Caco-2 (cell line): Measurements from ENCODE around the gene RHOU. TPM values are rescaled to one million over a fixed set of nuclear protein-coding genes. Genes with fewer than 3 reads are reported as not detected.
"Not testable (repeated sequence)": the region's sequence is repeated elsewhere in the genome, so short reads cannot be mapped to it uniquely, and the experiment has no call there.

Source experiments
- BruUV-seq: library from RNA; stranded (reverse); fragments of 400-500 nt; replicated peaks from 2 replicates; lab custom pipeline; 2021; lab: Mats Ljungman, UMichigan
- CTCF ChIA-PET: fragments of 300-600 bp; sonication (Branson Sonifier 250); formaldehyde crosslinking; loops from one replicate; lab custom pipeline; 2022; ENCODE audit warnings: antibody characterized with exemption; lab: Charles Lee
- POLR2A ChIA-PET: fragments of 300-600 bp; sonication (Branson Sonifier 250); formaldehyde crosslinking; loops from one replicate; lab custom pipeline; 2022; ENCODE audit warnings: antibody characterized with exemption; lab: Charles Lee
- DNase-seq, 2 experiments: peaks; one replicate each; pipeline versions ENCODE4 v3.0.0 to v3.0.0-alpha.2; 2020 to 2022
- H3K27me3 ChIP-seq: replicated peaks from 2 replicates; pipeline ENCODE4 v1.6.0; 2011; ENCODE audit warnings: low read length; ENCODE audit not compliant: control insufficient read depth, insufficient read depth
- H3K36me3 ChIP-seq: 2 replicates; pipeline ENCODE4 v1.5.1; 2011; ENCODE audit warnings: low read length; ENCODE audit not compliant: control insufficient read depth, insufficient read depth
- H3K4me1 ChIP-seq: fragments of 250-450 bp; sonication (Bioruptor Pico); 2 replicates; pipeline ENCODE4 v1.5.1; 2020; ENCODE audit warnings: mild to moderate bottlenecking
- H3K4me3 ChIP-seq: 2 replicates; pipeline ENCODE4 v1.5.1; 2011; ENCODE audit warnings: low read depth, mild to moderate bottlenecking, control low read depth, low read length
- H3K9me3 ChIP-seq: fragments of 250-450 bp; sonication (Bioruptor Pico); 2 replicates; pipeline ENCODE4 v1.5.1; 2020; ENCODE audit warnings: mild to moderate bottlenecking, moderate library complexity
- H3K27ac Mint-ChIP-seq: one replicate; pipeline ENCODE4 v1.8.0; 2022; ENCODE audit warnings: mixed read lengths; ENCODE audit not compliant: unreplicated experiment
- H3K27me3 Mint-ChIP-seq: one replicate; pipeline ENCODE4 v1.8.0; 2022; ENCODE audit warnings: mixed read lengths; ENCODE audit not compliant: insufficient read depth, unreplicated experiment
- H3K36me3 Mint-ChIP-seq: one replicate; pipeline ENCODE4 v1.8.0; 2022; ENCODE audit warnings: mild to moderate bottlenecking, mixed read lengths; ENCODE audit not compliant: insufficient read depth, unreplicated experiment
- H3K4me1 Mint-ChIP-seq: one replicate; pipeline ENCODE4 v1.8.0; 2022; ENCODE audit warnings: low read depth, mixed read lengths; ENCODE audit not compliant: unreplicated experiment
- H3K4me3 Mint-ChIP-seq: one replicate; pipeline ENCODE4 v1.8.0; 2022; ENCODE audit warnings: mild to moderate bottlenecking, moderate library complexity, mixed read lengths; ENCODE audit not compliant: unreplicated experiment
- H3K9me3 Mint-ChIP-seq: one replicate; pipeline ENCODE4 v1.8.0; 2022; ENCODE audit warnings: mixed read lengths; ENCODE audit not compliant: unreplicated experiment
- intact Hi-C: fragments of 100-400 bp; cut with micrococcal nuclease; formaldehyde crosslinking; loops from one replicate; pipeline ENCODE4 v1.10.0; 2022; ENCODE audit not compliant: unreplicated experiment
- total RNA-seq: library from RNA; stranded (reverse); gene quantifications from 2 replicates; pipeline ENCODE4 v1.2.3, GENCODE V29; 2022
- TF ChIP-seq, protein P1 (sequence below), 2 experiments: fragments of 200-600 bp in 1 of 2; IDR thresholded peaks; 1 replicate in 1 of 2; 2 replicates in 1 of 2; pipeline versions ENCODE4 v1.5.1 to v1.8.0; 2011 to 2022; ENCODE audit warnings: antibody characterized with exemption in 1 of 2, control low read depth in 1 of 2, inconsistent platforms in 1 of 2, low read depth in 1 of 2, low read length in 1 of 2, mild to moderate bottlenecking in 1 of 2, moderate library complexity in 1 of 2; ENCODE audit not compliant: insufficient read depth in 1 of 2, severe bottlenecking in 1 of 2, unreplicated experiment in 1 of 2

The RHOU gene
- total RNA-seq, 1 experiment from 2014 or later, result 17.4 TPM

DNA sequence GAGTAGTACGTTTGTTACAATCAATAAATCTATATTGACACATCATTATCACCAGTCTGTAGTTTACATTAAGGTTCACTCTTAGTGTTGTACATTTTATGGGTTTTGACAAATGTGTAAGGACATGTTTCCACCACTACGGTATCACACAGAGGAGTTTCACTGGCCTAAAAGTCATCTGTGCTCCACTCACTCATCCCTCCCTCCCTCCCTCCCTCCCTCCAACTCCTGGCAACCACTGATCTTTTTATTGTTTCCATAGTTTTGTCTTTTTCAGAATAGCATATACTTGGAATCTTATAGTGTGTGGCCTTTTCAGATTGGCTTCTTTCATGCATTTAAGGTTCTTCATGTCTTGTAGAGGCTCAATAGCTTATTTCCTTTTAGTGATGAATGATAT lies 44.1 kb upstream of the RHOU start:
- no peaks in the 10 kb centered on the region for H3K36me3 Mint-ChIP-seq
- H3K4me1 Mint-ChIP-seq, result no peaks in the 10 kb centered on the region
- H3K9me3 Mint-ChIP-seq, result no peaks in the 10 kb centered on the region
- no peak overlapping the region for H3K27ac Mint-ChIP-seq
- no peak for DNase-seq
- no peak overlapping the region for H3K4me3 Mint-ChIP-seq
- intact Hi-C loops, result loop anchor here (5.0 to 10.0 kb wide), 2 partner anchors 46 to 564 kb away; partner anchors contain the start of gene RHOU
- TF ChIP-seq, protein P1, sequence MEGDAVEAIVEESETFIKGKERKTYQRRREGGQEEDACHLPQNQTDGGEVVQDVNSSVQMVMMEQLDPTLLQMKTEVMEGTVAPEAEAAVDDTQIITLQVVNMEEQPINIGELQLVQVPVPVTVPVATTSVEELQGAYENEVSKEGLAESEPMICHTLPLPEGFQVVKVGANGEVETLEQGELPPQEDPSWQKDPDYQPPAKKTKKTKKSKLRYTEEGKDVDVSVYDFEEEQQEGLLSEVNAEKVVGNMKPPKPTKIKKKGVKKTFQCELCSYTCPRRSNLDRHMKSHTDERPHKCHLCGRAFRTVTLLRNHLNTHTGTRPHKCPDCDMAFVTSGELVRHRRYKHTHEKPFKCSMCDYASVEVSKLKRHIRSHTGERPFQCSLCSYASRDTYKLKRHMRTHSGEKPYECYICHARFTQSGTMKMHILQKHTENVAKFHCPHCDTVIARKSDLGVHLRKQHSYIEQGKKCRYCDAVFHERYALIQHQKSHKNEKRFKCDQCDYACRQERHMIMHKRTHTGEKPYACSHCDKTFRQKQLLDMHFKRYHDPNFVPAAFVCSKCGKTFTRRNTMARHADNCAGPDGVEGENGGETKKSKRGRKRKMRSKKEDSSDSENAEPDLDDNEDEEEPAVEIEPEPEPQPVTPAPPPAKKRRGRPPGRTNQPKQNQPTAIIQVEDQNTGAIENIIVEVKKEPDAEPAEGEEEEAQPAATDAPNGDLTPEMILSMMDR (IDR thresholded peaks at IDR 0.05; ENCODE audit: insufficient read depth in 1 of 2, low read depth in 1 of 2, low read length in 1 of 2, severe bottlenecking in 1 of 2, unreplicated experiment in 1 of 2), result no peak
- H3K4me1 ChIP-seq, result no peaks in the 10 kb centered on the region
- no peaks in the 10 kb centered on the region for H3K36me3 ChIP-seq
- ChIA-PET CTCF (interaction anchor here (0.6 to 1.3 kb wide), 4 partner anchors 465 to 582 kb away, joined by 3 to 10 read pairs (median 5); no protein-coding TSS in a partner anchor), POLR2A (interaction anchor here (0.5 kb wide), 1 partner anchor 285 kb away, joined by 8 read pairs; the partner anchor contains the start of gene TRIM11)
- no peaks in the 10 kb centered on the region for H3K27me3 ChIP-seq
- H3K9me3 ChIP-seq, result no peaks in the 10 kb centered on the region
- no peak overlapping the region for H3K4me3 ChIP-seq
- BruUV-seq, result no TSS peak
- H3K27me3 Mint-ChIP-seq, result no peaks in the 10 kb centered on the region

DNA sequence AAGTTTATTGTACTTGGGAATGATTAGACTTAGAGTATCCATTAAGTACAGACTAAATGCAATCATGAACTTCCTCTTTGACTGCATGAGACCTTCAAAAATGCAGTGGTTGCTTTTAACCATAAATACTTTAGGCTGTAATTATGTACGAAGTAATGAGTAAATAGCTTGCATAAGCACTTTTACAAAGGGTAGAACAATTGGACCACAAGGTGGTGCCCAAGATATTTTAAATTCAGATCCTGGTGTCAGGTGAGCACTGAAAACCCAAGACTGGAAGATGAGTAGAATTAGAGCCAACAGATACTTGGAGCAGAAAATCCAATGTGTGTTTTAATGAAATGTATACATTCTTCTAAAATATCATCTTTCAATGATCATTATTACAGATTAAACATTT lies 43.4 kb upstream of the RHOU start:
- BruUV-seq, result no TSS peak
- H3K4me3 Mint-ChIP-seq, result no peak overlapping the region
- H3K36me3 Mint-ChIP-seq, result no peaks in the 10 kb centered on the region
- POLR2A ChIA-PET, result interaction anchor here (0.5 kb wide), 1 partner anchor 286 kb away, joined by 8 read pairs; the partner anchor contains the start of gene TRIM11
- Histone ChIP-seq H3K27me3 (no peaks in the 10 kb centered on the region), H3K4me3 (no peak overlapping the region), H3K4me1 (no peaks in the 10 kb centered on the region), H3K36me3 (no peaks in the 10 kb centered on the region), H3K9me3 (no peaks in the 10 kb centered on the region)
- TF ChIP-seq, protein P1 (IDR thresholded peaks at IDR 0.05; ENCODE audit: insufficient read depth in 1 of 2, low read depth in 1 of 2, low read length in 1 of 2, severe bottlenecking in 1 of 2, unreplicated experiment in 1 of 2), result peak; percentile 37 to 72
- H3K27me3 Mint-ChIP-seq, result no peaks in the 10 kb centered on the region
- intact Hi-C loops, result loop anchor here (1.0 to 10.0 kb wide), 5 partner anchors 28 to 563 kb away; partner anchors contain the start of gene RHOU
- H3K27ac Mint-ChIP-seq, result no peak overlapping the region
- no peaks in the 10 kb centered on the region for H3K9me3 Mint-ChIP-seq
- no peaks in the 10 kb centered on the region for H3K4me1 Mint-ChIP-seq
- DNase-seq, result peak in 1 of 2 experiments; percentile 63
- CTCF ChIA-PET, result interaction anchor here (0.6 to 1.3 kb wide), 4 partner anchors 464 to 617 kb away, joined by 3 to 10 read pairs (median 4); no protein-coding TSS in a partner anchor

DNA sequence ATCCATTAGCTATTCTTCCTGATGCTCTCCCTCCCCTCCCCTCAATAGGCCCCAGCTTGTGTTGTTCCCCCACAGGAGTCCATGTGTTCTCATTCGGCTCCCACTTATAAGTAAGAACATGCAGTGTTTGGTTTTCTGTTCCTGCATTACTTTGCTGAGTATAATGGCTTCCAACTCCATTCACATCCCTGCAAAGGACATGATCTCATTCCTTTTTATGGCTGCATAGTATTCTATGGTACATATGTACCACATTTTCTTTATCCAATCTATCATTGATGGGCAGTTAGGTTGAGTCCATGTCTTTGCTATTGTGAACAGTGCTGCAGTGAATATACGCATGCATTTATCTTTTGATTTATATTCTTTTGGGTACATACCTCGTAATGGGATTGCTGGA lies 40.8 kb upstream of the RHOU start:
- POLR2A ChIA-PET, H3K4me3 Mint-ChIP-seq, DNase-seq, H3K9me3 ChIP-seq, H3K27ac Mint-ChIP-seq, H3K4me1 Mint-ChIP-seq, H3K4me1 ChIP-seq, H3K9me3 Mint-ChIP-seq, H3K36me3 Mint-ChIP-seq, H3K4me3 ChIP-seq, H3K36me3 ChIP-seq, BruUV-seq, H3K27me3 ChIP-seq, H3K27me3 Mint-ChIP-seq: not testable (repeated sequence)
- intact Hi-C loops, result loop anchor here (5.0 to 10.0 kb wide), 2 partner anchors 43 to 560 kb away; partner anchors contain the start of gene RHOU
- CTCF ChIA-PET, result interaction anchor here (0.6 kb wide), 1 partner anchor 9 kb away, joined by 3 read pairs; no protein-coding TSS in a partner anchor
